ENCODE results near the gene OLAH. TPM values are rescaled to one million over a fixed set of nuclear protein-coding genes. Genes with fewer than 3 reads are reported as not detected.
"Not testable (repeated sequence)": the region's sequence is repeated elsewhere in the genome, so short reads cannot be mapped to it uniquely, and the experiment has no call there.

The OLAH gene
- not detected for polyA plus RNA-seq

DNA sequence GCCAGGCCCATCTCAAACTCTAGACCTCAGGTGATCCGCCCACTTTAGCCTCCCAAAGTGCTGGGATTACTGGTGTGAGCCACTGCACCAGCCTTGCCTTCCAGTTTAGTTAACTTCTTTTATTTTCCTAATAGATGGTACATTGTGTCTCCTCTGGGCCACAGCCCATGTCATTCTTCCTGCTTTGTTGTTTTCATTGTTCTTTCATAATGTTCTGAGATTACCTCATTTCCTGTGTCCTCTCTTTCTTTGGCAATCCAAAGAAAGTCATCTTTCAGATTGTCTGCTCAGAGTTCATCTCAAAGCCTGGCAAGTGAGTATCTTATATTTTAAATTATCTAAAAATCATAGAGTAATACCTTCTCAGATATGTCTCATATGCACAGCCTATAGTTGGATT, at the start of gene OLAH:
OLAH (plus strand) TSS at position 270 of the 400 bp plus-strand sequence. CDS start 3,346 bp downstream, outside the sequence.
- Mint-ChIP-seq H3K27ac (no peak within 1 kb of the TSS), H3K4me1 (no peaks in the 10 kb centered on the region), H3K4me3 (no peak within 1 kb of the TSS), H3K27me3 (peaks cover 1% of the 10 kb centered on the region), H3K9me3 (no peaks in the 10 kb centered on the region), H3K36me3 (no peaks in the 10 kb centered on the region)

GRCh38 chr10:14995964-14996565, 47.7 kb upstream of the OLAH start:
- Mint-ChIP-seq H3K4me3 (no peak overlapping the region), H3K27me3 (peaks cover 6% of the 10 kb centered on the region), H3K4me1 (peaks cover 0 to 3% (median 2%) of the 10 kb centered on the region in 3 donors), H3K27ac (no peak overlapping the region), H3K36me3 (no peaks in the 10 kb centered on the region), H3K9me3 (no peaks in the 10 kb centered on the region)

- not testable (repeated sequence) for H3K36me3 Mint-ChIP-seq, H3K4me3 Mint-ChIP-seq, H3K27ac Mint-ChIP-seq, H3K9me3 Mint-ChIP-seq, H3K27me3 Mint-ChIP-seq, H3K4me1 Mint-ChIP-seq
Observed at GRCh38 chr10:15013530-15013929, 30.2 kb upstream of the OLAH start.

- peaks cover 3% of the 10 kb centered on the region for H3K36me3 Mint-ChIP-seq
- no peaks in the 10 kb centered on the region for H3K4me1 Mint-ChIP-seq
- H3K27me3 Mint-ChIP-seq, result peaks cover 8% of the 10 kb centered on the region
- no peaks in the 10 kb centered on the region for H3K9me3 Mint-ChIP-seq
- H3K4me3 Mint-ChIP-seq, result no peak overlapping the region
- H3K27ac Mint-ChIP-seq, result no peak overlapping the region
Observed at GRCh38 chr10:15015451-15015850, 28.3 kb upstream of the OLAH start.

GRCh38 chr10:15020966-15021365, 22.8 kb upstream of the OLAH start:
- not testable (repeated sequence) for H3K4me1 Mint-ChIP-seq, H3K36me3 Mint-ChIP-seq, H3K27me3 Mint-ChIP-seq, H3K27ac Mint-ChIP-seq, H3K9me3 Mint-ChIP-seq, H3K4me3 Mint-ChIP-seq

DNA sequence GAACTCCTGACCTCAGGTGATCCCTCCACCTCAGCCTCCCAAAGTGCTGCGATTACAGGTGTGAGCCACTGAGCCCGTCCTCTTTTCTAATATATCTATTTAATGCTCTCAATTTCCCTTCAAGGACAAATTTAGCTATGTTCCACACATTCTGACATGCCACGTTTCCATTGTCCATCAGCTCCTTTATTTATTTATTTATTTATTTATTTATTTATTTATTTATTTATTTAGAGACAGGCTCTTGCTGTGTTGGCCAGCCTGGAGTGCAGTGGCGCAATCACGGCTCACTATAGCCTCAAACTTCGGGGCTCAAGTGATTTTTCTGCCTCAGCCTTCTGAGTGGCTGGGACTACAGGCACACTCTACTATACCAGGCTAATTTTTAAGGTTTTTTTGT, 20.7 kb upstream of the OLAH start:
- H3K9me3 Mint-ChIP-seq, H3K4me3 Mint-ChIP-seq, H3K27me3 Mint-ChIP-seq, H3K27ac Mint-ChIP-seq, H3K36me3 Mint-ChIP-seq, H3K4me1 Mint-ChIP-seq: not testable (repeated sequence)

GRCh38 chr10:15024017-15025004, 19.4 kb upstream of the OLAH start:
- not testable (repeated sequence) for H3K4me3 Mint-ChIP-seq, H3K4me1 Mint-ChIP-seq, H3K9me3 Mint-ChIP-seq, H3K27ac Mint-ChIP-seq, H3K36me3 Mint-ChIP-seq, H3K27me3 Mint-ChIP-seq

- not testable (repeated sequence) for H3K9me3 Mint-ChIP-seq, H3K36me3 Mint-ChIP-seq, H3K27me3 Mint-ChIP-seq, H3K4me3 Mint-ChIP-seq, H3K4me1 Mint-ChIP-seq, H3K27ac Mint-ChIP-seq
Observed at GRCh38 chr10:15025040-15025439, 18.7 kb upstream of the OLAH start.

DNA sequence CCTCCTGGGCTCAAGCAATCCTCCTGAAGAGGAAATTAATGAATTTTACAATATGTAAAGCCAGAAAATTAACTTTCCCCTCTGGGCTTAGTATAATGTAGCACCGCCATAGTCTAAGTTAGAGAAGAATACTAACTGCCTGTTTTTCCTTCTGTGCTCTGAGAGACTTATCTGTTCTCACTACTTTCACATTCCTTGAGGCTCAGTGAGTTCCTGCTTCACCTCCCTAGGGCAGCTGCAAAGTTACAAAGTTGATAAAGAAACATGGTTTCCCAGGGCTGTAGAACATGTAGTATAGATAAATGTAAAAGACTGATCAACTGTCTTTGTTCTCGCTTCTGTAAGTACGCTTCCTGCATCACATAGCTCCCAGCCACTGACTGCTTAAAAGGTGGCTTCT, 16.0 kb upstream of the OLAH start:
- no peak overlapping the region for H3K4me3 Mint-ChIP-seq
- H3K9me3 Mint-ChIP-seq, result no peaks in the 10 kb centered on the region
- no peaks in the 10 kb centered on the region for H3K4me1 Mint-ChIP-seq
- peaks cover 2% of the 10 kb centered on the region for H3K27me3 Mint-ChIP-seq
- H3K36me3 Mint-ChIP-seq, result peaks cover 1% of the 10 kb centered on the region
- H3K27ac Mint-ChIP-seq, result no peak overlapping the region

DNA sequence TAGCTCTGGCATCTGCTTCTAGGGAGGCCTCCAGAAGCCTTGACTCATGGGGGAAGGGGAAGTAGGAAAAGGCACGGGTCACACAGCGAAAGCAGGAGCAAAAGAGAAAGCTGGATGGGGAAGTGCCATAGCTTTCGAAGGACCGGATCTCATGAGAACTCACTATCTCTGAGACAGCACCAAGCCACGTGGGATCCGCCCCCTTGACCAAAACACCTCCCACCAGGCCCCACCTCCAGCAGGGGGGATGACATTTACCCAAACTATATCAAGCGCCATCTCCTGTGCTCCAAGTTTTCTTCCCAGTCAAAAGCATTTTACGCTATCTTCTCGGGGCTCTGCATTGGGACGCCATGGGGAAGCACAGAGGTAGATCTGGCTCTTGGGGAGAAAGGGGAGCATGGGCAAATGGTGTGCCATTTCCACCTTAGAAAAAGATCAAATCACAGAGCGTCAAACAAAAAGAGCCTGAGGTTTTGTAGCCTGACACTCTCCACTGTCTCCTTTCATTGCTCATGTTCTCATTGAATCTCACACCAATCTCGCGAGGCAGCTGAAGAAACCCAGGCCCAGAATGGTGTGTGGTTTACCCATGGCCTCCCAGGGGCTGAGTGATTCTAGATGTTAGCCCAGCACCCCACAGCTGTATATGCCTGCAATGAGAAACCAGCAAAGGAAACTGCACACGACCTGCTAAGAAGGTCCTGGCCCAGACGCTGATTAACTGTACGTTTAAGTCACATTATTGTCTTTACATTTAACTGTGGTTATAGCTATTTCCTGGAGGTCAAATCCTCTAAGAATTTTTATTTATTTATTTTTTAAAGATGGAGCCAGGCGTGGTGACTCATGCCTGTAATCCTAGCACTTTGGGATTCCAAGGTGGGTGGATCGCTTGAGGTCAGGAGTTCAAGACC, 8.1 kb upstream of the OLAH start:
- Mint-ChIP-seq H3K27me3 (peaks cover 2% of the 10 kb centered on the region), H3K9me3 (peaks cover 0 to 3% (median 0%) of the 10 kb centered on the region in 3 donors), H3K27ac (no peak overlapping the region), H3K36me3 (no peaks in the 10 kb centered on the region), H3K4me1 (peaks cover 0 to 1% (median 0%) of the 10 kb centered on the region in 3 donors), H3K4me3 (no peak overlapping the region)

DNA sequence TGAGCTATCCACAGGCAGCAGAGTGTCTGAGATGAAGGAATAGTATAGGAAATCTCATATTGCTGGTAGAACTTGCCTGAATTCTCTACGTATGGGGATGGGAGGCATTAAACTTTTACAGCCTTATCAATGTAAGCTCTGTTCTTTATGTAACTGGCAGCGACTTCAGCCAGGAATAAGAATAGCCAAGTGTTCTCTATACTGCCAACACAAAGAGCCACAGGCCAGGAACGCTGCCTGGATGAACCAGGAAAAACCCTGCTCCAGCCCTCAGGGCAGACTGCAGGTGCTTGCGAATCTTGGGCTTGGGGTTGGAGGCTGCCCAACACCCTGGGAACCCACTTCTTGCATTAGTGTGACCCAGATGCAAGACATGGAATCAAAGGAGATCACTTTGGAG, 6.1 kb upstream of the OLAH start:
- Mint-ChIP-seq H3K9me3 (peaks cover 0 to 3% (median 0%) of the 10 kb centered on the region in 3 donors), H3K27ac (no peak overlapping the region), H3K4me1 (peaks cover 0 to 1% (median 0%) of the 10 kb centered on the region in 3 donors), H3K27me3 (peaks cover 3% of the 10 kb centered on the region), H3K36me3 (no peaks in the 10 kb centered on the region), H3K4me3 (no peak overlapping the region)

DNA sequence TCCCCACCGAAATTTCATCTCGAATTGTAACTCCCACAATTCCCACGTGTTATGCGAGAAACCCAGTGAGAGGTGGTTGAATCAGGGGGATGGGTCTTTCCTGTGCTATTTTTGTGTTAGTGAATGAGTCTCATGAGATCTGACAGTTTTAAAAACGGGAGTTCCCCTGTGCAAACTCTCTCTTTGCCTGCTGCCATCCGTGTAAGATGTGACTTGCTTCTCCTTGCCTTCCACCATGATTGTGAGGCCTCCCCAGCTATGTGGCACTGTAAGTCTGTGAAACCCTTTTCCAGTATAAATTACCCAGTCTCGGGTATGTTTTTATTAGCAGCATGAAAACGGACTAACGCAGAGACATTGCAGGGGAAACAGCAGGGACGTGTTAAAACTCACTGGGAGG, 5.3 kb upstream of the OLAH start:
- peaks cover 0 to 1% (median 0%) of the 10 kb centered on the region in 3 donors for H3K4me1 Mint-ChIP-seq
- H3K27me3 Mint-ChIP-seq, result peaks cover 2% of the 10 kb centered on the region
- H3K9me3 Mint-ChIP-seq, result peaks cover 0 to 3% (median 0%) of the 10 kb centered on the region in 3 donors
- no peak overlapping the region for H3K4me3 Mint-ChIP-seq
- H3K36me3 Mint-ChIP-seq, result no peaks in the 10 kb centered on the region
- H3K27ac Mint-ChIP-seq, result no peak overlapping the region

DNA sequence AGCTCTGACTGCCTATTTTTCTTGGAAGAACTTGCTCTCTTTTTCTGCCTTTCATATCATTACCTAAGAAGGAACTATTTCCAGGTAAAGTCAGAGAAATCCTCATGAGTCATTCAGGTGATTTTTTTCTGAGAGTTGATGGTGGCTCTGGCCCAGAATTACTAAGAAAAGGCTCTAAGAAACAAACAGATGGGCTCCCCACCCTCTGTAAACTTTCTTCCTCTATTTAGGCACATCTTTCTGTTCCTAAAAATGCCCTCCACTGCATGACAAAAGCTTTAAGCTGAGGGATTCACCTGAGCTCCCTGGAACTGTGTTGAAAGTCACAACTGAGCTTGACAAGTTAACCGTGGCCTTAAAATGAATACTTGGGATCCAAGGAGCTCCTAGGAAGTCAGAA, 1.6 kb downstream of the OLAH start:
- Mint-ChIP-seq H3K27me3 (peaks cover 1% of the 10 kb centered on the region), H3K36me3 (no peaks in the 10 kb centered on the region), H3K9me3 (no peaks in the 10 kb centered on the region), H3K4me3 (no peak overlapping the region), H3K4me1 (no peaks in the 10 kb centered on the region), H3K27ac (no peak overlapping the region)

DNA sequence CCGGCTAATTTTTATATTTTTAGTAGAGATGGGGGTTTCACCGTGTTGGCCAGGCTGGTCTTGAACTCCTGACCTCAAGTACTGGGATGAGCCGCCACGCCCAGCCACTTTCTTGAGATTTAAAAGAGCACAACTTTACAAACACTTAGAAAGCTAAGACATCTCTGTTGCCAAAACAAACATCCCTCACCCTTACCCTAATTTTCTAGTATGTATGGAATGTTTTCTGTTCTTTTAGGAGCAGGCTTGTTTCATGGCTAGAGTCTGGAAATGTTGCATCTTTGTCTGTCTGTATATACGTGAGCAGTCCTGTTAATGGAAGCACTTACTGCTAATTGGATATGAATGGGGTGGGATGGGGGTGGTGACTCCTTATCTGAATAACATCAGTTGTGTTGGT, 2.9 kb downstream of the OLAH start:
- no peaks in the 10 kb centered on the region for H3K9me3 Mint-ChIP-seq
- H3K4me3 Mint-ChIP-seq, result no peak overlapping the region
- H3K27me3 Mint-ChIP-seq, result peaks cover 1% of the 10 kb centered on the region
- no peak overlapping the region for H3K27ac Mint-ChIP-seq
- no peaks in the 10 kb centered on the region for H3K36me3 Mint-ChIP-seq
- no peaks in the 10 kb centered on the region for H3K4me1 Mint-ChIP-seq

- Mint-ChIP-seq H3K27me3 (no peaks in the 10 kb centered on the region), H3K4me3 (no peak overlapping the region), H3K9me3 (no peaks in the 10 kb centered on the region), H3K36me3 (no peaks in the 10 kb centered on the region), H3K4me1 (no peaks in the 10 kb centered on the region), H3K27ac (no peak overlapping the region)
Observed at GRCh38 chr10:15049533-15049932, 5.8 kb downstream of the OLAH start.
